CD4-positive, alpha-beta T cell treated with Interleukin-17A for 1 hour (primary cell): ENCODE data around the gene MRPL48.
A peak's percentile ranks its signal among the peaks of the same experiment; 100 is the strongest.
"Not testable (repeated sequence)": the region's sequence is repeated elsewhere in the genome, so short reads cannot be mapped to it uniquely, and the experiment has no call there.

ENCODE experiments used
- DNase-seq: peaks from one replicate; pipeline ENCODE4 v3.0.0-alpha.2; 2020

MRPL48 gene

DNA sequence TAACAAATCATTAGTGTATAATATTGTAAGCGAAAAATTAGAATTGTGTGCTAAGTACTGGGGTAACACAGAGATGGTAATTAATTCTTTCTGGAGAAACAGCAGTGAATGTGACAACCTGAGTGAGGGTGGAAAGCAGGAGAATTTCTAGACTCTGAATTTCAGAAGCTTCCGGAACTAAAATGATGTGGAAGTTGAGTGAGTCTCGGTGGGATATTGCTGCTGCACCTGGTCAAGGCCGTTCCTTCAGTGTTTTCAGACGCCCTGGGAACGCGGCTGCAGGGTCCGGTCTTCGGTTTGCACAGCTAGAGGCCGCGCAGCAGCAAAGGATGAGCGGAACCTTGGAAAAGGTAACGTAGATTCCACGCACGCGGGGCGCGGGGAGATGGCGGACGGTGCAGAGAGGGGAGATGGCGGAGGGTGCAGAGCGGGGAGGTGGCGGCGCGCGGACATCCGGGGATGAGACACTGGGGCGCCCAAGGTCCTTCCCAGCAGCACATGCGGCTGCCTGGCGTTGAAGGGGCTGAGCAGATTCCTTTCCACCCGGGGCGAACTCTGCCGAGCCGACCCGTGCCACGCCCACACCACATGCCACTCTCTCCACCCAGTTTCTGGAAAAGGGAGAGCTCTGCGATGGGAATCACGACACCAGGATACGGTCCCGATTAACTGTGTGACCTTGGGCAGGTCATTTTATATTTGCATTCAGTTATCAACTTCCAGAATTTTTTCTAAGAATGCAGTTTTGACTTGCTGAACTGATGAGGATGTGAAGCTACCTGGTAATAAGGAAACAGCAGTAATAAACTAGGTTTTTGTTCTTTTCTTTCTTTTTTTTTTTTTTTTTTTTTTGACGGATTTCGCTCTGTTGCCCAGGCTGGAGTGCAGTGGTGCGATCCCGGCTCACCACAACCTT is at the start of gene MRPL48:
Gene MRPL48, plus strand, starts transcription at position 232 of the 916 bp plus-strand sequence. Its CDS starts 98 bp downstream, at position 330.
- peak; percentile 89 for DNase-seq

DNA sequence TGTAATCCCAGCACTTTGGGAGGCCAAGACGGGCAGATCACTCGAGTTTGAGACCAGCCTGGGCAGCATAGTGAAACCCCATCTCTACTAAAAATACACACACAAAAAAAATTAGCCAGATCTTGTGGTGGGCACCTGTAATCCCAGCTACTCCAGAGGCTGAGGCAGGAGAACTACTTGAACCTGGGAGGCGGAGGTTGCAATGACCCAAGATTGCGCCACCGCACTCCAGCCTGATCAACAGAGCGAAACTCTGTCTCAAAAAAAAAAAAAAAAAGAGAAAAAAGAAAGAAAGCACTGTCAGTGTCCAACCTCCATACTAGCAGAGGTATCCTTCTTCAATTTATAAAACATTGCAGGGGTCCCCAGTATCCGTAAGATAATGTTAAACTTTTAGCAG is 44.6 kb upstream of the MRPL48 start:
- DNase-seq, result no peak

DNA sequence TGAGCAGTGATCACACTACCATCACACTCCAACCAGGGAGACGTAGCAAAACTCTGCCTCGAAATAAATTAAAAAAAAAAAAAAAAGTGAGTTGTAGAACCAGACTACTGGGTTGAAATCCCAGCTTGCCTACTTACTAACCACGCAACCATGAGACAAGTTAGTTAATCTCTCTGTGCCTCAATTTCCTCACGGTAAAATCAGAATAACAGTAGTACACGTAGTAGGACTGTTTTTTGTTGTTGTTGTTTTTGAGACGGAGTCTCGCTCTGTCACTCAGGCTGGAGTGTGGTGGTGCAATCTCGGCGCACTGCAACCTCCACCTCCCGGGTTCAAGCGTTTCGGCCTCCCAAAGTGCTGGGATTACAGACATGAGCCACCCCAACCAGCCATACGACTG is 41.0 kb upstream of the MRPL48 start:
- no peak for DNase-seq

DNA sequence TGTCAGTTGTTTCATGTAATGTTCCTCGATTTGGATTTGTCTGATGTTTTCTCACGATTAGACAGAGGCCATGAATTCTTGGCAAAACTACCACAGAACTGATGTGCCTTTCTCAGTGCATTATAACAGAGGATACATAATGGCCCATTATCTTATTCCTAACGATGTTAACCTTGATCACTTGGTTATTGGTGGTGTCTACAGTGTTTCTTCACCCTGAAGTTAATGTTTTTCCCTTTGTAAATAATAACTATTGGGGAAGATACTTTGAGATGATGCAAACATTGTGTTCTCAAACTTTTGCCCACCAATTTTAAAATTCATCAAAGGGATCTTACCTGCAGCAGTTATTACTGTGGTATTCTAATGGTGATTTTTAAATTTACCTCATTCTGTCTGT is 39.9 kb upstream of the MRPL48 start:
- DNase-seq, result no peak

DNA sequence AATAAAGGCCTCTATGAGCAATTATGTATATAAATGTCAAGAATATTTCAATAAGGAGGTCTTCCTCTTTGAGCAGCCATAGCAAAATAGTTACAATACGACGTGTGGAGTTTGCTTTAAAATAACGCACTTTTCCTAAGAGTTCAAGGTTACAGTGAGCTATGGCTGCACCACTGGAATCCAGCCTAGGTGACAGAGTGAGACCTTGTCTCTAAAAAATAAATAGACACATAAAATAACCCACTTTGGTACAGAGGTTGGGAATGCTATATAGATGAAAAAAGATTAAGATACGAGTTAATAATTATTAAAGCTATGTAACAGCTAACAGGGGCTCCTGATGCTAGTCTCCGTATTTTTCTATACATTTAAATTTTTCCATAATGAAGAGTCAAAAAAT is 39.4 kb upstream of the MRPL48 start:
- no peak for DNase-seq

DNA sequence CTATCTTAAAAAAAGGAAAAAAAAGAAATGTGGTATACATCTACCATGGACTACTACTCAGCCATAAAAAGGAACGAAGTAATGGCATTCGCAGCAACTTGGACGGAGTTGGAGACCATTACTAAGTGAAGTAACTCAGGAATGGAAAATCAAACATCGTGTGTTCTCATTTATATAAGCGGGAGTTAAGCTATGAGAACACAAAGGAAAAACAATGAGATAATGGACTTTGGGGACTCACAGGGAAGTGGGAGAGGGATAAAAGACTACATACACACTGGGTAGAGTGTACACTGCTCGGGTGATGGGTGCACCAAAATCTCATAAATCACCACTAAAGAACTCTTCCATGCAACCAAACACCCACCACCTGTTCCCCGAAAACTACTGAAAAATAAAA is 38.6 kb upstream of the MRPL48 start:
- no peak for DNase-seq

DNA sequence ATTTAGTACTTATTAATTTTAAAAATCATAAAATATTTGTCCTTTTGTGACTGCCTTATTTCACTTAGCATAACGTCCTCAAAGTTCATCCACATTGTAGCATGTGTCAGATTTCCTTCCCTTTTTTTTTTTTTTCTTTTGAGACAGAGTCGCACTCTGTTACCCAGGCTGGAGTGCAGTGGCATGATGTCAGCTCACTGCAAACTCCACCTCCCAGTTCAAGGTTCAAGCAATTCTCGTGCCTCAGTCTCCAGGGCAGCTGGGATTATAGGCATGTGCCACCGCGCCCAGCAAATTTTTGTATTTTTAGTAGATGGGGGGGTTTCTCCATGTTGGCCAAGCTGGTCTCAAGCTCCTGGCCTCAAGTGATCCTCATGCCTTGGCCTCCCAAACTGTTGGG is 37.4 kb upstream of the MRPL48 start:
- DNase-seq, result no peak

DNA sequence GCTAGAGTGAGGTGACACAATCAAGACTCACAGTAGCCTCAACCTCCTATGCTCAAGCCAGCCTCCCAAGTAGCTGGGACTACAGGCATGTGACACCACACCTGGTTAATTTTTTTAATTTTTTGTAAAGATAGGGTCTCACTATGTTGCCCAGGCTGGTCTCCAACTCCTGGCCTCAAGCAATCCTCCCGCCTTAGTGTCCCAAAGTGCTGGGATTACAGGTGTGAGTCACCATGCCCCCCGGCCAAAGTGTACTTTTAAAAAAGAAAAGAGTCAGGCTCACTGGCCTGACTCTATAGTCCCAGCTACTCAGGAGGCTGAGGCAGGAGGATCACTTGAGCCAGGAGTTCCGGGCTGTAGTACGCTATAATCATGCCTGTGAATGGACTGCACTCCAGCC is 36.8 kb upstream of the MRPL48 start:
- not testable (repeated sequence) for DNase-seq

DNA sequence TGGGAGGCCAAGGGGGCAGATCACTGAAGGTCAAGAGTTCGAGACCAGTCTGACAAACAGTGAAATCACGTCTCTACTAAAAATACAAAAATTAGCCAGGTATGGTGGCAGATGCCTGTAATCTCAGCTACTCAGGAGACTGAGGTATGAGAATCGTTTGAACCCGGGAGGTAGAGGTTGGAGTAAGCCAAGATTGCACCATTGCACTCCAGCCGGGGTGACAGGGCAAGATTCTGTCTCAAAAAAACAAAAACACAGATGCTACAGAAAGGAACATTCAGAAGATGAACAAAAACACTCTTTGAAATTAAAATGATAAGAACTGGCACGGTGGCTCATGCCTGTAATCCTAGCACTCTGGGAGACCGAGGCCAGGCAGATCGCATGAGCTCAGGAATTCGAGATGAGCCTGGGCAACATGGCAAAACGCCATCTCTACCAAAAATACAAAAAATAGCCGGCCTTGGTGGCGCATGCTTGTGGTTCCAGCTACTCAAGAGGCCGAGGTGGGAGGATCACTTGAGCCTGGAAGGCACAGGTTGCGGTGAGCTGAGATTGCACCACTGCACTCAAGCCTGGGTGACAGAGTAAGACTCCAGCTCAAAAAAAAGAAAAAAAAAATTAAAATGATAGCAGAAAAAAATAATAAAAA is 35.3 kb upstream of the MRPL48 start:
- DNase-seq, result no peak

DNA sequence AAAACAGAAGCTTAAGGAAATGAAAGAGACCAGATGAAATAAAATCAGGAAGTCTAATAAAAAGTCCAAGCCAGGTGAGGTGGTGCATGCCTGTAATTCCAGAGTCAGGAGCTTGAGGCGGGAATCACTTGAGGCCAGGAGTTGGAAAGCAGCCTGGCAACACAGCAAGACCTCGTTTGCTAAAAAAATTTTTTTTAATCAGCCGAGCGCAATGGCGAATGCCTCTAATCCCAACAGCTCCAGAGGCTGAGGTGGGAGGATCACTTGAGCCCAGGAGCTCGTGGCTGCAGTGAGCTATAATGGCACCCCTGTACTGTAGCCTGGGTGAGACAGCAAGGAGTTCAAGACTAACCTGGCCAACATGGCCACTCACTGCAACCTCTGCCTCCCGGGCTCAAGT is 34.8 kb upstream of the MRPL48 start:
- no peak for DNase-seq

DNA sequence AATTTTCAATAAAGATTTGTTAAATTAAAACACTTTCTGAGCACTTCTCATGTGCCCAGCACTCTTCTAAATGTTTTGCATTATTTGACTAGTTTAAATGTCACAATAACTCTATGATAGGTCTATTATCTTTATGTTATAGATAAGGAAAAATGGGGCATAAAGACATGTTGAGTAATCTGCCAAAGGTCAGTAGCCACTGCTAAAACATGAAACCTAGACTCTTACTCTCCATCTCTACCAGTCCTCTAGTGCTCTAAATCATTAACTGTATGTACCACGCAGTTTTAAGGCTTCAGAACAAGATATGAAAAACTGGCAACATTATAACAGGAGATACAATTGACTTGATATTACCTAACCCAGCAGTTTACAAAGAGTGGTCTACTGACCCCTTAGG is 33.7 kb upstream of the MRPL48 start:
- no peak for DNase-seq

DNA sequence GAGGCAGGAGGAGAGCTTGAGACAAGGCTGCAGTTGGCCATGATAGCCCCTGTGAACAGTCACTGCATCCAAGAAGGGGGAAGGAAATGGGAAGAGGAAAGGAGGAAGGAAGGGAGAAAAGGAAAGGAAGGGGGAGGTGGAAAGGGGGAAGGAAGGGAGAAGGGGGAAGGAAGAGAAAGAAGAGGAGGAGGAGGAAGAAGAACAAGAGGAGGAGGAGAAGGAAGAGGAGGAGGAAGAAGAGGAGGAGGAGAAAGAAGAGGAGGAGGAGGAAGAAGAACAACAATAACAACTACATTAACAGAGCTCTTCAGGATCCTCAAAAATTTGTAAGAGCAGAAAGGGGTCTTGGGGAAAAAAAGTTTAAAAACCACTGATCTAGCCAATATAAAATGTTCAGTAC is 32.0 kb upstream of the MRPL48 start:
- no peak for DNase-seq

DNA sequence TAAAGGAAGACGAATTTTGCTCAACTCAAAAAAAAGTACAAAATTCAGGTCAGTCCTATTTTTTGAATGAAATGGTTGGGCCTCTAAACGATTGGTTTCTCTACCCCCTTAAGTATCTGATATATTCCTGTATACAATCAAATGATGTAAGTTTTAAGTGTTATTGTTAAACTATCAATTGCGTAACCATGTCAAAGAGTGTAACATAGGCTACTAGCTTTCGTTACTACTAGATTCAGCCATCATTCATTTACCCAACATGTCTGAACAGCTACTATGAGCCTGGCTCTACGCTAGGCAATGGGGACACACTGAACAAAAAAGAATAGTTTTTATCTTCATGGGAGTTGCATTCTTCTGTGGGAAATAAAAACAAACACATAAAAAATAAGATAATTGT is 30.1 kb upstream of the MRPL48 start:
- DNase-seq, result no peak

DNA sequence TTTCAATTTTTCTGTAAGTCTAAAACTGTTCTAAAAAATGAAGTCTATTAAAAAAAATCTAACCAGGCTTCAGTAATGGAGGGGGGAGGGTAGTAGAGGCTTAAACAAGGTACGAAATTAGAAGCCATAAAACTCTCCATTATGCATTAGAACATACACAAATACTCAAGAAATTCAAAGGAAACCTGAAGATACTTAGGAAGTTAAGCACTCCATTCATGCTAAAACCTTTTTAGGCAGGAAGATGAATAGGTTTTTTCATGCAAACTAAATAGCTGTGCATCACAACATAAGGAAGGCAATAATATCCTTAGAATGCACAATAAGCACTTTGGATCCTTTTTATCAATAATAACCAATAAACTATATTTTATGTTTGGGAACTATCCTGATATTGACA is 29.2 kb upstream of the MRPL48 start:
- DNase-seq, result no peak

DNA sequence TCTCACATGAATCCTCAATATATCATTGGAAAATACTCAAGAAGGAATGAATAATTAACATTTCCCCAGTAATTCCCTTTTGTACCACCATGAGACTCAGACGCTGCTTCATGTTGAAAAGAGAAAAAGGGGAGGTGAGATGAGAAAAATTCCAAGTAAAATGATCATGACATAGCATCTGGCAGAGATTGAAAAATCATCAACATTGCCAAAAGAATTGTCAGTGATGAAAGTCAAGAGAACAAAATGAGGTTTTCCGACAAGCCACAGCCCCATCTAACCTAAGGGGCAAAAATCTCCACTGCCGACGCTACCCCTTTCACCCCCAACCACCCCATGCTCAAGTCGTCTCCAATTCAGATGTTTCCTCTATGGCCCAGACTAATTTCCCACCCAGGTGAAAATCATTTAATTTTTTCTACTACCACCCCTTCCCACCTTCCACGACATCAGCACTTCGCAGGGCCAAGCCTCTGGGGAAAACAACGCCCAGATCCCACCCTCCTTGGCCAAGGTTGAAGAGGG is 28.0 kb upstream of the MRPL48 start:
- no peak for DNase-seq

DNA sequence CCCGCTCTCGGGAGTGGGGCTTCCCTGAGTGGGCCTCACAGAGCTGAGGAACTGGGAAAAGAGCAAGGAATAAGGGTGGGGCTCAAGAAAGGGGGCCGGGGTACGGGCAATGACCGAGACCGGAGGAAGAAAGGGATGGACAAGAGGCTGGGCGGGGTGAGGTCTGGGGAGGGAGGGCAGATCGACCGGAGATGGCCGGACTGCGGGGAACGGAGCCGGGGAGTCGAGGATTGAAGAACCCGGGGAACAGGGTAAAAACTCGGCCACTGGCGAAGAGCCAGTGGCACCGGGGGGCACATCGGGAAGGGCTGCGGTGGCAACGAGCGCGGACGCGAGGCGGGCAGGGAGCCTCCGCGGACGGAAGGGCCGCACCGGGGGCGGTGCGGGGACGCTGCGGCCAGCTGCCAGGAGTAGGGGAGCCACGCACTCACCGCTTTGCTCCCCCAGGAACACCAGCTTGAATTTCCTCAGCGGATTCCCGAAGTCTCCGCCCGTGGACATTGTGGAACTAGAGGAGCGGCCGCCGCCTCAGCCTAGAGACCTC is 27.5 kb upstream of the MRPL48 start:
- DNase-seq, result no peak

DNA sequence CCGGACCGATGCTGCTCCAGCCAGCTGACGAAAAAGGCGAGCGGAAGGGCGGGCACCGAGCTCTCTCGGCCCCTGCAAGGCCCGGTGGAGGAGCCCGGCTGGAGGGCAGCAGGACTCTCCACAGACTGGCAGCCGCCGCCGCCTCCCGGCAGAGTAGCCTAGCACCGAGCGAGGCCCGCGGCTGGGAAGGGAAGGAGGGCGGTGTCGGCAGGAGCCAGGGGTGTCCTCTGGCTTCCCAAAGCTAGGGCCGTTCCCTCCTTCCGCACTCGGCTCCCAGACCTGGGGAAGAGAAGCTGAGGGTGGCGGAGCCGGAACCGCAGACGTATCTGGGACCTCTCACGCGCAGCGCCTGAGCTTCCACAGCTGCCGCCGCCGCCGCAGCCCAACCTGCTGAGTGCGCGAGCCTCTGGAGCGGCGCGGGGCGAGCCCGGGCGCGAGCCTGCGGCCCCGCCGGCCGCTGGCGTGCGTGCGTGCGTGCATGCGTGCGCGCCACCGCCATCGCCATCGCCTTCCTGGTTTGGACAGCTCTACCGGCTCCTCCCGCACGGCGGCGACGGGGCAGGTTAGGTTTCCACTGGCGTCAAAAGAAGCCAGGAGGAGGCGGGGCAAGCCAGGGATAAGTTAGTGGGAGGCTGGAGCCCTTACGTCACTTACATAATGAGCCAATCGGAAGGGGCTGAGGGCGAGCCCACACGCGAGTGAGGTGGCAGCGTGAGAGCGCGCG is 26.8 kb upstream of the MRPL48 start, which contains the start of gene RAB6A:
Gene RAB6A, minus strand, starts transcription at position 396 of the 724 bp plus-strand sequence. CDS start 439 bp downstream, outside the sequence.
- DNase-seq, result peak; percentile 100

DNA sequence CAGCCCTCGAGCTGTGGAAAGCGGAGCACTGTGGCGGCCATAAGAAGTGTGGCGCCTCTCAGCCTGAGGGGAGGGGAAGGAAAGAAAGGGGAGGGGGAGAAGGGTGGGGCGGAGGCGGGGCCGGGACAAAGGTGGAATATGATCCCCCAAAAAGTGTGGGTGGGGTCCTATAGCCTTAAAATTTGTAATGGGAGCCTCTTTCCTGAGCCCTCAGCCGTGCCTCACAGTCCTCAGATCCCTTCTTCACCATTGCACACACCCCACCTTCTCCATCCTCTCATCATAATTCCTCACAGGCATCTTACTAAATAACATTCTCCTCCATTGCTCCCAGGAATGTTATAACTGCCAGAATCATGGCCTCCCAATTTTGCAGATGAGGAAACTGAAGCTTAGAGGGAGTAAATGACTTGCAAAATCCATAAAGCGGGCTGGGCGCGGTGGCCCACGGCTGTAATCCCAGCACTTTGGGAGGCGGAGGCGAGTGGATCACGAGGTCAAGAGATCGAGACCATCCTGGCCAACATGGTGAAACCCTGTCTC is 26.2 kb upstream of the MRPL48 start:
- DNase-seq, result no peak

DNA sequence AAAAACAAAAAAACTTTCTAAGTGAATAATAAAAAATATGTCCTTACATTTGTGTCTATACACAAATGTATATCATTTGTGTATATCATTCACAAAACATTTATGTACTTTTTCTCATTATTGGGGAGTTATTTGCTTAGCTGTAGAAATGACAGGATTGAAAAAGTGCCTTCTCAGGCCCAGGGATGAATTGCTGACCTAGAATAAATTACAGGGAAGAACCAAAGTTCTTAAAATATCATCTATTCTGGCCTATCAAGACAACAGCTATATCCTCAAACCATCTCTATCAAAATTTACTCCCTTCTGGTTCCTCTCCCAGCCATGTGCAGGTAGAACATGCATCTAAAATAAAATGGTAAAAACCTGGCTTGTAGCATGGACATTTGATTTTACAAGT is 24.9 kb upstream of the MRPL48 start:
- DNase-seq, result no peak

DNA sequence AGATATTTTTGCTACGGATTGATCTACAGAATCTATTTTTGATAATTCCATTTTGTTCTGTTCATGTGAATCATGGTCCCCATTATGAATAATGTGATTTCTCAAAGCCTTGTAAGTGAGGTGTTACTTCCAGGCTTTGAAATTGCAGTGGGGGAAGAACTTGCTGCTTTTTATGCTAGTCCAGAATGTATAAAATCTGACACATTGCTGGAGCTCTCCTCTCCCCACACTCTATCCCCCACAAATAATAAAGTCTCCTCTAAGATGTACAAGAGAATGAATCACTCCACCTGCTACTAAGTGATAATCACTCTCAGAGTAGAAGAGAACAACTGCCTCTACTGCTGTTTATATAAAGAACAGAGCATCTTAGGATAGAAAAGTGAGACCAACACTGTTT is 20.9 kb upstream of the MRPL48 start:
- DNase-seq, result no peak

DNA sequence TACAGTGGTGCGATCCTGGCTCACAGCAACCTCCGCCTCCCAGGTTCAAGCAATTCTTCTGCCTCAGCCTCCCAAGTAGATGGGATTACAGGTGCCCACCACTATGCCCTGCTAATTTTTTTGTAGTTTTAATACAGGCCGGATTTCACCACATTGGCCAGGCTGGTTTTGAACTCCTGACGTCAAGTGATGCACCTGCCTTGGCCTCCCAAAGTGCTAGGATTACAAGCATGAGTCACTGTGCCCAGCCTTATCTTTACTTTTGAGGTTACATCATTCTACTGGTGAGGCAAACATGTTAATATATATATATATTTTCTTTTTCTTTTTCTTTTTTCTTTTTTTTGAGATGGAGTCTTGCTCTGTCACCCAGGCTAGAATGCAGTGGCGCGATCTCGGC is 16.9 kb upstream of the MRPL48 start:
- not testable (repeated sequence) for DNase-seq

DNA sequence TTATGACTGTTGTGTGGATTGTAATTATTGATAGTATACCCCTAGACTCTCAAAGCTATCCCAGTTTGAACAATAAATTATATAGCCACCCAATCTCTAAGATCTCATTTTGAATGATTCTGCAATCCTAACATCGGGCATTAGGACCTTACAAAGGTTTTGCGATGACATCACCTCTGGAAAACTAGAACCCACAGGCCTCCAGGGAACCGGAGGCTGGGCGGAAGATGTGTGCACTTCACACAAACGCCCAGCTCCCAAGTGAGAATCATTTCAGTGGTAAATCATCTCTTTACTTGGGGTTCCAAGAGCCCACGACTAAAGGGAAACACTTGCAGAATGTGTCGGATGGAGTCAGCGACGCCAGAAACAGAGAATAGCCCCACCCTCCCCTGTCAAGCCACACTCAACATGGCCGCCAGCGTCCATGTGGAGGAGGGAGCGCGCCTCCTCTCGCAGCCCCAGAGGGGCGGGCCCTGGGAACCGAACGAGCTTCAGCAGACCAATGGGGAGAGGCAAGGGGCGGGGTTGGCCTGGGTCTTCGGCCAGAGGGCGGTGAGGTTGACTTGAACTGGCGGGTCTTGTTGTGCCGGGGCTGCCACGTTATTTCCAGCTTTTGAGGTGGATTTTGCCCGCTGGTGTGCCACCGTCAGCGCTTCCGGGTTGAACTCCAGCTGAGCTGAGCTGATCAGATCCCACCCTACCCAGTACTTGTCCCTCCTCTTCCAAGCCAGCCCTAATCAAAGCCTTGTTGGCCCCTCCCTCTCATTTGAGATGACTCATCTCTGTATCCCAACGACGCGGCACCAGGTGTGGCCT is 8.4 kb upstream of the MRPL48 start:
- DNase-seq, result peak; percentile 98
